Measurements from ENCODE around the gene TFEC. TPM values are rescaled to one million over a fixed set of nuclear protein-coding genes. Genes with fewer than 3 reads are reported as not detected.

The TFEC gene
- polyA plus RNA-seq, 1 donor from 2014 or later, result not detected

DNA sequence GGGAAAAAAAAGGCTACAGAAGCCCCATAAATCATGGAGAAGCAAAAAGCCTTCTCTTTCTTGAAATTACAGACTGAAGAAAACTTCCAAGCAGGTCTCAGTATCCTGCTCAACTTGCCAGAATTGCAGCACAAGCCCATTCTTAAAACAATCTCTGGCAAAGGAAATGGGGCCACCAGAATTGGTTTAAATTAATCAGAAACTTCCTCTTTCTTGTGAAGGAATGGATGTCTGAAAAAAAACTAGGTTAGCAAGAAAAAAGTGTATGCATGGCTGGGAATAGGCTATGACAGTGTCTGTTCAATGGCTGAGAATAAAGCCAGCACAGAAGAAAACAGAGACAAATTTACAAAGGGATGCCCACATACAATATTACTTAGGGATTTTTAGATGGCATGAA, 59.1 kb downstream of the TFEC start:
- Histone ChIP-seq H3K79me2 (replicated peaks; ENCODE audit: insufficient read depth, low read length) (no peaks in the 10 kb centered on the region), H3K27ac (ENCODE audit: low read length) (no peak overlapping the region), H4K20me1 (ENCODE audit: insufficient read depth) (no peaks in the 10 kb centered on the region), H3K9ac (ENCODE audit: low read length) (no peak overlapping the region), H3K36me3 (ENCODE audit: insufficient read depth, low read length) (no peaks in the 10 kb centered on the region), H3K9me3 (ENCODE audit: low read length) (no peaks in the 10 kb centered on the region), H3K4me2 (ENCODE audit: low read length) (no peak overlapping the region), H3K4me3 (ENCODE audit: low read length) (no peak overlapping the region), H2AFZ (ENCODE audit: low read depth, low read length) (no peak overlapping the region), H3K9me2 (ENCODE audit: insufficient read depth, low read length) (no peaks in the 10 kb centered on the region), H3F3A (ENCODE audit: insufficient read depth, low read length, poor library complexity, severe bottlenecking) (no peaks in the 10 kb centered on the region), H3K27me3 (ENCODE audit: insufficient read depth, low read depth, low read length) (no peaks in the 10 kb centered on the region)
- no peak for TF ChIP-seq SMC3 (conservative IDR thresholded peaks at IDR 0.05; ENCODE audit: poor library complexity)
- no peak for TF ChIP-seq POLR2AphosphoS5 (IDR thresholded peaks at IDR 0.05)
- TF ChIP-seq, protein P1, sequence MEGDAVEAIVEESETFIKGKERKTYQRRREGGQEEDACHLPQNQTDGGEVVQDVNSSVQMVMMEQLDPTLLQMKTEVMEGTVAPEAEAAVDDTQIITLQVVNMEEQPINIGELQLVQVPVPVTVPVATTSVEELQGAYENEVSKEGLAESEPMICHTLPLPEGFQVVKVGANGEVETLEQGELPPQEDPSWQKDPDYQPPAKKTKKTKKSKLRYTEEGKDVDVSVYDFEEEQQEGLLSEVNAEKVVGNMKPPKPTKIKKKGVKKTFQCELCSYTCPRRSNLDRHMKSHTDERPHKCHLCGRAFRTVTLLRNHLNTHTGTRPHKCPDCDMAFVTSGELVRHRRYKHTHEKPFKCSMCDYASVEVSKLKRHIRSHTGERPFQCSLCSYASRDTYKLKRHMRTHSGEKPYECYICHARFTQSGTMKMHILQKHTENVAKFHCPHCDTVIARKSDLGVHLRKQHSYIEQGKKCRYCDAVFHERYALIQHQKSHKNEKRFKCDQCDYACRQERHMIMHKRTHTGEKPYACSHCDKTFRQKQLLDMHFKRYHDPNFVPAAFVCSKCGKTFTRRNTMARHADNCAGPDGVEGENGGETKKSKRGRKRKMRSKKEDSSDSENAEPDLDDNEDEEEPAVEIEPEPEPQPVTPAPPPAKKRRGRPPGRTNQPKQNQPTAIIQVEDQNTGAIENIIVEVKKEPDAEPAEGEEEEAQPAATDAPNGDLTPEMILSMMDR (IDR thresholded peaks at IDR 0.05; ENCODE audit: poor library complexity, severe bottlenecking), result no peak
- TF ChIP-seq MXI1 (conservative IDR thresholded peaks at IDR 0.05; ENCODE audit: poor library complexity, severe bottlenecking), result no peak
- TF ChIP-seq EZH2 (IDR thresholded peaks at IDR 0.05; ENCODE audit: borderline replicate concordance, insufficient read depth, low read length, poor library complexity, severe bottlenecking), result no peak
- TF ChIP-seq, protein P2, sequence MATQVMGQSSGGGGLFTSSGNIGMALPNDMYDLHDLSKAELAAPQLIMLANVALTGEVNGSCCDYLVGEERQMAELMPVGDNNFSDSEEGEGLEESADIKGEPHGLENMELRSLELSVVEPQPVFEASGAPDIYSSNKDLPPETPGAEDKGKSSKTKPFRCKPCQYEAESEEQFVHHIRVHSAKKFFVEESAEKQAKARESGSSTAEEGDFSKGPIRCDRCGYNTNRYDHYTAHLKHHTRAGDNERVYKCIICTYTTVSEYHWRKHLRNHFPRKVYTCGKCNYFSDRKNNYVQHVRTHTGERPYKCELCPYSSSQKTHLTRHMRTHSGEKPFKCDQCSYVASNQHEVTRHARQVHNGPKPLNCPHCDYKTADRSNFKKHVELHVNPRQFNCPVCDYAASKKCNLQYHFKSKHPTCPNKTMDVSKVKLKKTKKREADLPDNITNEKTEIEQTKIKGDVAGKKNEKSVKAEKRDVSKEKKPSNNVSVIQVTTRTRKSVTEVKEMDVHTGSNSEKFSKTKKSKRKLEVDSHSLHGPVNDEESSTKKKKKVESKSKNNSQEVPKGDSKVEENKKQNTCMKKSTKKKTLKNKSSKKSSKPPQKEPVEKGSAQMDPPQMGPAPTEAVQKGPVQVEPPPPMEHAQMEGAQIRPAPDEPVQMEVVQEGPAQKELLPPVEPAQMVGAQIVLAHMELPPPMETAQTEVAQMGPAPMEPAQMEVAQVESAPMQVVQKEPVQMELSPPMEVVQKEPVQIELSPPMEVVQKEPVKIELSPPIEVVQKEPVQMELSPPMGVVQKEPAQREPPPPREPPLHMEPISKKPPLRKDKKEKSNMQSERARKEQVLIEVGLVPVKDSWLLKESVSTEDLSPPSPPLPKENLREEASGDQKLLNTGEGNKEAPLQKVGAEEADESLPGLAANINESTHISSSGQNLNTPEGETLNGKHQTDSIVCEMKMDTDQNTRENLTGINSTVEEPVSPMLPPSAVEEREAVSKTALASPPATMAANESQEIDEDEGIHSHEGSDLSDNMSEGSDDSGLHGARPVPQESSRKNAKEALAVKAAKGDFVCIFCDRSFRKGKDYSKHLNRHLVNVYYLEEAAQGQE (IDR thresholded peaks at IDR 0.05; ENCODE audit: borderline replicate concordance), result no peak
- no peak for TF ChIP-seq EP300 (conservative IDR thresholded peaks at IDR 0.05; ENCODE audit: poor library complexity, severe bottlenecking)
- TF ChIP-seq TAF1 (IDR thresholded peaks at IDR 0.05; ENCODE audit: low read depth), result no peak
- TF ChIP-seq RAD21 (conservative IDR thresholded peaks at IDR 0.05), result no peak

DNA sequence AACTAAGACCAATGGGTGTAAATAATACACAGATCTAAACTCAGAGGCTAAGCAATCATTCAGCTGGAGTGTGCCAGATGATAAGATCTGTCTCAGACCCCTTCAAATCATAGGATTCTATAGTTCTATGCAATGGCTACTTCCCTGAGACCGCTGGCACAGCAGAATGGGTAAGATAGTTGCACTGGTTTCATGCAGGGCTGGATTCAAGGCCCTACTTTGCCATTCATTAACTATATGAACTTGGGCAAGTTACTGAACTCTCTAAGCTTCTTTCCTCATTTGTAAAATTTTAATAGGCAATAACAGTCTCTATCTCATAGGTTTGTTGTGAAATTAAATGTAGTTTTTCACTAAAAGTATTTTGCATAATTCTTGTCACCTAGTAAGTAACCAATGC, 62.0 kb downstream of the TFEC start:
- Histone ChIP-seq H3K36me3 (ENCODE audit: insufficient read depth, low read length) (no peaks in the 10 kb centered on the region), H3K9me3 (ENCODE audit: low read length) (no peaks in the 10 kb centered on the region), H3K27me3 (ENCODE audit: insufficient read depth, low read depth, low read length) (no peaks in the 10 kb centered on the region), H3F3A (ENCODE audit: insufficient read depth, low read length, poor library complexity, severe bottlenecking) (no peaks in the 10 kb centered on the region), H3K4me3 (ENCODE audit: low read length) (no peak overlapping the region), H3K4me2 (ENCODE audit: low read length) (no peak overlapping the region), H3K27ac (ENCODE audit: low read length) (no peak overlapping the region), H2AFZ (ENCODE audit: low read depth, low read length) (no peak overlapping the region), H3K9ac (ENCODE audit: low read length) (no peak overlapping the region), H3K79me2 (replicated peaks; ENCODE audit: insufficient read depth, low read length) (no peaks in the 10 kb centered on the region), H4K20me1 (ENCODE audit: insufficient read depth) (no peaks in the 10 kb centered on the region), H3K9me2 (ENCODE audit: insufficient read depth, low read length) (no peaks in the 10 kb centered on the region)
- TF ChIP-seq EP300 (conservative IDR thresholded peaks at IDR 0.05; ENCODE audit: poor library complexity, severe bottlenecking), result no peak
- TF ChIP-seq, protein P2 (IDR thresholded peaks at IDR 0.05; ENCODE audit: borderline replicate concordance), result no peak
- no peak for TF ChIP-seq EZH2 (IDR thresholded peaks at IDR 0.05; ENCODE audit: borderline replicate concordance, insufficient read depth, low read length, poor library complexity, severe bottlenecking)
- TF ChIP-seq SMC3 (conservative IDR thresholded peaks at IDR 0.05; ENCODE audit: poor library complexity), result no peak
- TF ChIP-seq TAF1 (IDR thresholded peaks at IDR 0.05; ENCODE audit: low read depth), result no peak
- no peak for TF ChIP-seq RAD21 (conservative IDR thresholded peaks at IDR 0.05)

All from neural cell (in vitro differentiated cells).